ENCODE data around the gene LMTK2. TPM values are rescaled to one million over a fixed set of nuclear protein-coding genes. Genes with fewer than 3 reads are reported as not detected.

The LMTK2 gene
- total RNA-seq, 1 donor from 2014 or later = 20.6 TPM

GRCh38 chr7:98230746-98231471, 124.2 kb downstream of the LMTK2 start:
- Mint-ChIP-seq H3K27ac (ENCODE audit: unreplicated experiment) (no peak overlapping the region), H3K27me3 (ENCODE audit: unreplicated experiment) (peaks cover 4% of the 10 kb centered on the region), H3K36me3 (ENCODE audit: unreplicated experiment) (no peaks in the 10 kb centered on the region), H3K9me3 (ENCODE audit: unreplicated experiment) (peaks cover 5% of the 10 kb centered on the region), H3K4me1 (ENCODE audit: low read depth, unreplicated experiment) (no peaks in the 10 kb centered on the region), H3K4me3 (ENCODE audit: unreplicated experiment) (no peak overlapping the region)
- TF ChIP-seq, protein P1, sequence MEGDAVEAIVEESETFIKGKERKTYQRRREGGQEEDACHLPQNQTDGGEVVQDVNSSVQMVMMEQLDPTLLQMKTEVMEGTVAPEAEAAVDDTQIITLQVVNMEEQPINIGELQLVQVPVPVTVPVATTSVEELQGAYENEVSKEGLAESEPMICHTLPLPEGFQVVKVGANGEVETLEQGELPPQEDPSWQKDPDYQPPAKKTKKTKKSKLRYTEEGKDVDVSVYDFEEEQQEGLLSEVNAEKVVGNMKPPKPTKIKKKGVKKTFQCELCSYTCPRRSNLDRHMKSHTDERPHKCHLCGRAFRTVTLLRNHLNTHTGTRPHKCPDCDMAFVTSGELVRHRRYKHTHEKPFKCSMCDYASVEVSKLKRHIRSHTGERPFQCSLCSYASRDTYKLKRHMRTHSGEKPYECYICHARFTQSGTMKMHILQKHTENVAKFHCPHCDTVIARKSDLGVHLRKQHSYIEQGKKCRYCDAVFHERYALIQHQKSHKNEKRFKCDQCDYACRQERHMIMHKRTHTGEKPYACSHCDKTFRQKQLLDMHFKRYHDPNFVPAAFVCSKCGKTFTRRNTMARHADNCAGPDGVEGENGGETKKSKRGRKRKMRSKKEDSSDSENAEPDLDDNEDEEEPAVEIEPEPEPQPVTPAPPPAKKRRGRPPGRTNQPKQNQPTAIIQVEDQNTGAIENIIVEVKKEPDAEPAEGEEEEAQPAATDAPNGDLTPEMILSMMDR (IDR thresholded peaks at IDR 0.05; ENCODE audit: partially characterized antibody, unreplicated experiment) = no peak
- no peak for DNase-seq

DNA sequence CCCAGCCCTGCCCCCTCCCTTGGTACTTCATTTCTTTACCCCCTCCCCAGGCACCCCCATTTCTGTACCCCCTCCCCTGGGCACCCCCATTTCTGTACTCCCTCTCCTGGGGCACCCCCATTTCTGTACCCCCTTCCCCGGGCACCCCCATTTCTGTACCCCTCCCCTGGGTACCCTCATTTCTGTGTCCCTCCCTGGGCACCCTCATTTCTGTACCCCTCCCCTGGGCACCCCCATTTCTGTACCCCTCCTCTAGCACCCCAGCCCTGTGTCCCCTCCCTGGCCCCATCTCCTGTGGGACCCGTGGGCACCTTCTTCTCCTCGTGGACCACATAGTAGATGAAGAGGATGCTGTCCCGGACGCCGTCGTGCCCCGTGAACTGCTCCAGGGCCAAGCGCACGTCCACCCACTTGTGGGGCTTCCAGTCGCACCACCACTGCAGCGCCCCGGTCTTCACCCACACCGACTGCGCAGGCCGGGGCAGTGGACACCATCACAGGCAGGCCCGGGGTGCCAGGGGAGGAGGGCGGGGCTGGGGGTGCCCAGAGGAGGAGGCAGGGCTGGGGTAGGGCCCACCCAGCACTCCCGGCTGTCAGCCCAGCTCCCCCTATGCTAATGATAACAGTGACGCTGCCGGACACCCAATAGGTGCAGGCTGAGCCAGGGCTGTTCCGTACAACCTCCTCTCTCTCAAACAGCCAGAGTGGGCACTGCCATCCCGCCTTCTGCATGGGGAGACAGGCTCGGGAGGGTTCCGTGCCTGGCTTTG, 125.0 kb downstream of the LMTK2 start:
- no peak for DNase-seq
- H3K27ac Mint-ChIP-seq (ENCODE audit: unreplicated experiment) = no peak overlapping the region
- H3K4me1 Mint-ChIP-seq (ENCODE audit: low read depth, unreplicated experiment) = no peaks in the 10 kb centered on the region
- H3K4me3 Mint-ChIP-seq (ENCODE audit: unreplicated experiment) = no peak overlapping the region
- H3K9me3 Mint-ChIP-seq (ENCODE audit: unreplicated experiment) = peaks cover 5% of the 10 kb centered on the region
- no peaks in the 10 kb centered on the region for H3K27me3 Mint-ChIP-seq (ENCODE audit: unreplicated experiment)
- TF ChIP-seq, protein P1 (IDR thresholded peaks at IDR 0.05; ENCODE audit: partially characterized antibody, unreplicated experiment) = no peak
- H3K36me3 Mint-ChIP-seq (ENCODE audit: unreplicated experiment) = no peaks in the 10 kb centered on the region

DNA sequence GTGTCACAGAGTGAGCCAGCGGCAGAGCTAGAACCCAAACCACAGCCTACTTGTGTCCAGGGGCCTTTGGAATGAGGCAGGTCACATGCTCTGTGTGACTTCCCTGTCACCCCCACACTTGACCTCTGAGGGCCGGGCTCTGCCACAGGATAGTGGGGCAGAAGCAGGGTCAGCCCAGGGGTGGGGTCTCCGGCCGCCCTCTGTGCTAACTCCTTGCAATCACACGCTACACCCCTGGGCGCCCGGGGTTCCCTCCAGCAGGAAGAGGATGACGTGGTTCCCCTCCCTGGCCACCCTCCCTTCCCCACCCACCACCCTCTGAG, 125.6 kb downstream of the LMTK2 start:
- TF ChIP-seq, protein P1 (IDR thresholded peaks at IDR 0.05; ENCODE audit: partially characterized antibody, unreplicated experiment) = no peak
- H3K27me3 Mint-ChIP-seq (ENCODE audit: unreplicated experiment) = no peaks in the 10 kb centered on the region
- H3K27ac Mint-ChIP-seq (ENCODE audit: unreplicated experiment) = no peak overlapping the region
- no peak overlapping the region for H3K4me3 Mint-ChIP-seq (ENCODE audit: unreplicated experiment)
- H3K4me1 Mint-ChIP-seq (ENCODE audit: low read depth, unreplicated experiment) = no peaks in the 10 kb centered on the region
- no peak for DNase-seq
- no peaks in the 10 kb centered on the region for H3K36me3 Mint-ChIP-seq (ENCODE audit: unreplicated experiment)
- peaks cover 5% of the 10 kb centered on the region for H3K9me3 Mint-ChIP-seq (ENCODE audit: unreplicated experiment)

DNA sequence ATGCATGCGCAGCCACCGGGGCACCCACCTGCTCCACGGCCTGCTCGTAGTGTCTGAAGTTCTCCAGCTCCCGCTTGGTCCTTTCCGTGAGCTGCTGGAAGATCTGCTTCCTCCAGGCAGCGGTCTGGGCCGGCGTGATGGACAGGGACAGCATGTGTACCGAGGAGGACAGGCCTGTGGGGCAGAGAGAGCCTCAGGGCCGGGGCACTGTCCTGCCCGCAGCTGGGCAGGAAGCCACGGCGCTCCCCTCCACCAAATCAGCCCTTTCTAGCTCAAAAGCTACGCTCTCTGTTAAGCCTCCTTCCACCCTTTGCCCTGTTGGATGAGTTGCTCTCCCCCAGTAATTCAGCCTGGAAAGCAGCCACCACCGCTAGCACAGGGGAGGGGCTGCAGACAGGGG, 126.1 kb downstream of the LMTK2 start:
- no peak overlapping the region for H3K4me3 Mint-ChIP-seq (ENCODE audit: unreplicated experiment)
- H3K4me1 Mint-ChIP-seq (ENCODE audit: low read depth, unreplicated experiment) = no peaks in the 10 kb centered on the region
- TF ChIP-seq, protein P1 (IDR thresholded peaks at IDR 0.05; ENCODE audit: partially characterized antibody, unreplicated experiment) = no peak
- no peaks in the 10 kb centered on the region for H3K27me3 Mint-ChIP-seq (ENCODE audit: unreplicated experiment)
- no peak overlapping the region for H3K27ac Mint-ChIP-seq (ENCODE audit: unreplicated experiment)
- DNase-seq = no peak
- no peaks in the 10 kb centered on the region for H3K36me3 Mint-ChIP-seq (ENCODE audit: unreplicated experiment)
- H3K9me3 Mint-ChIP-seq (ENCODE audit: unreplicated experiment) = peaks cover 5% of the 10 kb centered on the region

Data from glutamatergic neuron (in vitro differentiated cells).